OCI-LY3 (cell line): ENCODE measurements around the gene VPS8.

ENCODE experiments used
- CTCF ChIP-seq: fragments of 200-600, 300-600 bp; sonication (generic); IDR thresholded peaks from 2 replicates; pipeline ENCODE4 v1.5.1; 2014; ENCODE audit warnings: antibody characterized with exemption, low read length, low read depth
- EZH2phosphoT487 ChIP-seq: fragments of 200-600 bp; shearing (Covaris generic); IDR thresholded peaks from 2 replicates; pipeline ENCODE4 v1.6.1; 2018; ENCODE audit warnings: antibody characterized with exemption, mixed run types, low read depth

GRCh38 chr3:185093116-185093515 lies 281.1 kb downstream of the VPS8 start:
- TF ChIP-seq CTCF (no peak), EZH2phosphoT487 (no peak)
